Duodenal mucosa (tissue), 2 donors: ENCODE results near the gene TRPV5.

Experiments used
- H3K27ac ChIP-seq: one replicate; pipeline ENCODE4 v1.7.0; 2013; ENCODE audit warnings: low read depth, low read length
- H3K27me3 ChIP-seq, 2 donors: one replicate each; pipeline ENCODE4 v1.7.0; 2013; ENCODE audit warnings: low read length in 2 of 2, control low read depth in 1 of 2; ENCODE audit not compliant: insufficient read depth in 2 of 2, control insufficient read depth in 1 of 2
- H3K36me3 ChIP-seq, 2 donors: one replicate each; pipeline ENCODE4 v1.7.0; 2013; ENCODE audit warnings: low read length in 2 of 2, control low read depth in 1 of 2; ENCODE audit not compliant: insufficient read depth in 2 of 2, control insufficient read depth in 1 of 2
- H3K4me1 ChIP-seq, 2 donors: one replicate each; pipeline ENCODE4 v1.7.0; 2013; ENCODE audit warnings: low read length in 2 of 2, control low read depth in 1 of 2; ENCODE audit not compliant: insufficient read depth in 2 of 2, control insufficient read depth in 1 of 2
- H3K4me3 ChIP-seq, 2 donors: one replicate each; pipeline ENCODE4 v1.7.0; 2013; ENCODE audit warnings: low read length in 2 of 2, low read depth in 1 of 2
- H3K9ac ChIP-seq, 2 donors: one replicate each; pipeline ENCODE4 v1.7.0; 2013; ENCODE audit warnings: low read length in 2 of 2, low read depth in 1 of 2
- H3K9me3 ChIP-seq, 2 donors: one replicate each; pipeline ENCODE4 v1.7.0; 2013; ENCODE audit warnings: low read length in 2 of 2, control low read depth in 1 of 2; ENCODE audit not compliant: control insufficient read depth in 1 of 2

Gene TRPV5

GRCh38 chr7:142867398-142868187 lies 66.0 kb downstream of the TRPV5 start:
- no peaks in the 10 kb centered on the region for H3K9me3 ChIP-seq
- no peaks in the 10 kb centered on the region for H3K4me1 ChIP-seq
- H3K4me3 ChIP-seq = no peak overlapping the region
- no peaks in the 10 kb centered on the region for H3K27me3 ChIP-seq
- H3K27ac ChIP-seq = no peak overlapping the region
- no peaks in the 10 kb centered on the region for H3K36me3 ChIP-seq
- H3K9ac ChIP-seq = no peak overlapping the region

- Histone ChIP-seq H3K4me1 (no peaks in the 10 kb centered on the region), H3K36me3 (no peaks in the 10 kb centered on the region), H3K27me3 (no peaks in the 10 kb centered on the region), H3K4me3 (no peak overlapping the region), H3K9me3 (no peaks in the 10 kb centered on the region), H3K27ac (no peak overlapping the region), H3K9ac (no peak overlapping the region)
These were observed 66.5 kb downstream of the TRPV5 start for GRCh38 chr7:142867097-142867378.

- H3K27me3 ChIP-seq = no peaks in the 10 kb centered on the region
- no peak overlapping the region for H3K4me3 ChIP-seq
- H3K9me3 ChIP-seq = no peaks in the 10 kb centered on the region
- H3K9ac ChIP-seq = no peak overlapping the region
- no peaks in the 10 kb centered on the region for H3K4me1 ChIP-seq
- no peaks in the 10 kb centered on the region for H3K36me3 ChIP-seq
- no peak overlapping the region for H3K27ac ChIP-seq
These were observed 67.0 kb downstream of the TRPV5 start for GRCh38 chr7:142866361-142867096.

- Histone ChIP-seq H3K9ac (no peak overlapping the region), H3K27ac (no peak overlapping the region), H3K4me3 (no peak overlapping the region), H3K9me3 (no peaks in the 10 kb centered on the region), H3K36me3 (no peaks in the 10 kb centered on the region), H3K4me1 (no peaks in the 10 kb centered on the region), H3K27me3 (no peaks in the 10 kb centered on the region)
These were observed 67.8 kb downstream of the TRPV5 start for GRCh38 chr7:142865766-142866165.

- no peaks in the 10 kb centered on the region for H3K27me3 ChIP-seq
- no peaks in the 10 kb centered on the region for H3K4me1 ChIP-seq
- H3K4me3 ChIP-seq = no peak overlapping the region
- H3K36me3 ChIP-seq = no peaks in the 10 kb centered on the region
- no peak overlapping the region for H3K27ac ChIP-seq
- H3K9ac ChIP-seq = no peak overlapping the region
- no peaks in the 10 kb centered on the region for H3K9me3 ChIP-seq
These were observed 68.4 kb downstream of the TRPV5 start for GRCh38 chr7:142864980-142865747.

- H3K36me3 ChIP-seq = no peaks in the 10 kb centered on the region
These were observed 69.5 kb downstream of the TRPV5 start for GRCh38 chr7:142863891-142864685.

GRCh38 chr7:142862786-142863400 lies 70.7 kb downstream of the TRPV5 start:
- no peaks in the 10 kb centered on the region for H3K4me1 ChIP-seq
- no peak overlapping the region for H3K9ac ChIP-seq
- H3K9me3 ChIP-seq = no peaks in the 10 kb centered on the region
- no peaks in the 10 kb centered on the region for H3K27me3 ChIP-seq
- no peak overlapping the region for H3K27ac ChIP-seq
- no peak overlapping the region for H3K4me3 ChIP-seq
- no peaks in the 10 kb centered on the region for H3K36me3 ChIP-seq

More at GRCh38 chr7:142863891-142864685, 69.5 kb downstream of the TRPV5 start:
- Histone ChIP-seq H3K27me3 (no peaks in the 10 kb centered on the region), H3K4me1 (no peaks in the 10 kb centered on the region), H3K9ac (no peak overlapping the region), H3K27ac (no peak overlapping the region), H3K9me3 (no peaks in the 10 kb centered on the region), H3K4me3 (no peak overlapping the region)

- H3K27ac ChIP-seq = no peak overlapping the region
- H3K9ac ChIP-seq = no peak overlapping the region
- no peaks in the 10 kb centered on the region for H3K27me3 ChIP-seq
- no peak overlapping the region for H3K4me3 ChIP-seq
- H3K36me3 ChIP-seq = no peaks in the 10 kb centered on the region
- H3K9me3 ChIP-seq = no peaks in the 10 kb centered on the region
- H3K4me1 ChIP-seq = no peaks in the 10 kb centered on the region
These were observed 71.2 kb downstream of the TRPV5 start for GRCh38 chr7:142862351-142862750.

- no peaks in the 10 kb centered on the region for H3K36me3 ChIP-seq
- no peaks in the 10 kb centered on the region for H3K4me1 ChIP-seq
- no peaks in the 10 kb centered on the region for H3K9me3 ChIP-seq
- H3K27me3 ChIP-seq = no peaks in the 10 kb centered on the region
- no peak overlapping the region for H3K27ac ChIP-seq
- H3K9ac ChIP-seq = no peak overlapping the region
- no peak overlapping the region for H3K4me3 ChIP-seq
These were observed 72.6 kb downstream of the TRPV5 start for GRCh38 chr7:142860968-142861367.
